CD4-positive, CD25-positive, alpha-beta regulatory T cell (primary cell): ENCODE data around the gene DLG2. TPM values are rescaled to one million over a fixed set of nuclear protein-coding genes. Genes with fewer than 3 reads are reported as not detected.
"Not testable (repeated sequence)": the region's sequence is repeated elsewhere in the genome, so short reads cannot be mapped to it uniquely, and the experiment has no call there.

Experiments used
- ATAC-seq, 2 donors: fragments of 150-1000 bp; cut with Tn5 transposase; one replicate each; pipeline ENCODE4 v1.10.0; 2021; ENCODE audit warnings: low read depth in 2 of 2, moderate number of reproducible peaks in 2 of 2, moderate library complexity in 1 of 2
- DNase-seq, 3 donors: peaks; one replicate each; pipeline versions ENCODE4 v3.0.0 to v3.0.0-alpha.2; 2012 to 2022; ENCODE audit warnings: mixed read lengths in 1 of 3
- H3K27ac ChIP-seq: one replicate; pipeline ENCODE4 v1.7.0; 2013; ENCODE audit warnings: mild to moderate bottlenecking, low read length; ENCODE audit not compliant: insufficient read depth, poor library complexity, severe bottlenecking
- H3K27me3 ChIP-seq: one replicate; pipeline ENCODE4 v1.7.0; 2013; ENCODE audit warnings: low read length; ENCODE audit not compliant: control insufficient read depth, insufficient read depth
- H3K36me3 ChIP-seq: one replicate; pipeline ENCODE4 v1.7.0; 2013; ENCODE audit warnings: mild to moderate bottlenecking, low read length, moderate library complexity; ENCODE audit not compliant: control insufficient read depth, insufficient read depth
- H3K4me1 ChIP-seq: 2 replicates; pipeline ENCODE4 v1.7.0; 2013; ENCODE audit warnings: mild to moderate bottlenecking, low read length; ENCODE audit not compliant: insufficient read depth, control insufficient read depth, poor library complexity, severe bottlenecking
- H3K4me3 ChIP-seq: one replicate; pipeline ENCODE4 v1.7.0; 2013; ENCODE audit warnings: low read depth, mild to moderate bottlenecking, low read length, moderate library complexity
- H3K9me3 ChIP-seq, 2 experiments: 1 replicate in 1 of 2; 2 replicates in 1 of 2; pipeline ENCODE4 v1.7.0; 2013; ENCODE audit warnings: low read length in 2 of 2, mild to moderate bottlenecking in 1 of 2, moderate library complexity in 1 of 2; ENCODE audit not compliant: control insufficient read depth in 2 of 2
- H3K27ac Mint-ChIP-seq, 3 donors: one replicate each; pipeline ENCODE4 v1.8.0; 2020 to 2022; ENCODE audit warnings: mild to moderate bottlenecking in 3 of 3, mixed read lengths in 3 of 3, moderate library complexity in 2 of 3
- H3K27me3 Mint-ChIP-seq: one replicate; pipeline ENCODE4 v1.8.0; 2022; ENCODE audit warnings: mild to moderate bottlenecking, mixed read lengths
- H3K36me3 Mint-ChIP-seq: one replicate; pipeline ENCODE4 v1.8.0; 2020; ENCODE audit warnings: mixed read lengths
- H3K4me1 Mint-ChIP-seq, 4 donors: one replicate each; pipeline ENCODE4 v1.8.0; 2020 to 2022; ENCODE audit warnings: mixed read lengths in 4 of 4, mild to moderate bottlenecking in 1 of 4
- H3K4me3 Mint-ChIP-seq, 4 donors: one replicate each; pipeline ENCODE4 v1.8.0; 2020 to 2022; ENCODE audit warnings: mild to moderate bottlenecking in 4 of 4, mixed read lengths in 4 of 4, moderate library complexity in 3 of 4
- H3K9me3 Mint-ChIP-seq, 7 donors: one replicate each; pipeline ENCODE4 v1.8.0; 2020 to 2022; ENCODE audit warnings: mixed read lengths in 7 of 7, mild to moderate bottlenecking in 3 of 7, moderate library complexity in 2 of 7
- polyA plus RNA-seq, 4 donors: library from polyadenylated mRNA; unstranded; fragments of 300-500 nt; fragmentation: Illumina TruSeq; gene quantifications; one replicate each; pipeline ENCODE4 v1.2.3, GENCODE V29; 2021
- total RNA-seq: library from RNA; stranded (reverse); gene quantifications from one replicate; pipeline ENCODE4 v1.2.3, GENCODE V29; 2022

Gene DLG2
- total and polyA plus RNA-seq, 5 donors from 2014 or later, result 0.26 to 2.0 (median 0.94) TPM

DNA sequence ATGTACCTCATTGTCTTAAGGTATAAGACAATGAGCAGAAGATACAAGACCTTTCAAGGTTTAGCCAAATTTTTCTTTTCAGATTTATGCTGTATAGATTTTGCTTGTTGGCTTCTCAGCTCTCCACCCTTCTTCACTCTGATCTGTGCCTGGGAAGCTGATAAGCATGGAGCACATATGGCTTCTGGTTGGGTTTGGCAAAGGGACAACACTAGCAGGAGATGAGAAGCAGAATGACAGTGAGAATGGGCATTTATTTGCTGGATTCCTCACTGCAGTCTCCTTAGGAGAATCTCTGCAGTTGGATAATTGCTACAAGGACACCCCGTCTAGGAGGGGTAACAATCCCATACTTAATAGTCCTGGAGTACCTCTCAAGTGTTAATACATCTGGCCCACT lies 1866.2 kb downstream of the DLG2 start:
- Mint-ChIP-seq H3K27ac (no peak overlapping the region), H3K36me3 (no peaks in the 10 kb centered on the region), H3K9me3 (peaks cover 0 to 7% (median 0%) of the 10 kb centered on the region in 7 donors), H3K27me3 (no peaks in the 10 kb centered on the region), H3K4me3 (no peak overlapping the region), H3K4me1 (no peaks in the 10 kb centered on the region)
- no peak for ATAC-seq
- H3K27me3 ChIP-seq, result no peaks in the 10 kb centered on the region
- no peak overlapping the region for H3K27ac ChIP-seq
- H3K4me1 ChIP-seq, result no peaks in the 10 kb centered on the region
- H3K9me3 ChIP-seq, result no peaks in the 10 kb centered on the region
- no peaks in the 10 kb centered on the region for H3K36me3 ChIP-seq
- DNase-seq, result no peak
- H3K4me3 ChIP-seq, result no peak overlapping the region

DNA sequence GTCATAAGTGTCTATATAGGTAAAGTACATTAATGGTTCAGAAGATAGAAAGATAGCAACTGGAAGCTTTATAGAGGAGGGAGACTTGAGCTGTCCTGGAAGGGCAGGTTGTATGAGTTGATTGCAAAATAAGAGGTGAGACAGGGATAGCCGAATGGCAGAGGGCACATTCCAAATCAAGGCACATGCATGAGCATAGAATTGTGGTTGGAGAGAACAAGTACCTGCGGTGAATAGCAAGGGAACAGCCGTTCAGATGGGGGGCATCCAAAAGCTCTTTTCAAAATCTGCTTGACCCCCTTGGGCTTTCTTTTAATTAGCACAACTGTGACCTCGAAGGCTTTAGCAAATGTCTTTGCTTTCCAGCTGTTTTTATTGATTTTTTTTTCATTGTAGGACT lies 1868.0 kb downstream of the DLG2 start:
- Mint-ChIP-seq H3K4me3 (no peak overlapping the region), H3K36me3 (no peaks in the 10 kb centered on the region), H3K27ac (no peak overlapping the region), H3K4me1 (no peaks in the 10 kb centered on the region), H3K9me3 (peaks cover 0 to 6% (median 0%) of the 10 kb centered on the region in 7 donors), H3K27me3 (no peaks in the 10 kb centered on the region)
- no peak for DNase-seq
- no peaks in the 10 kb centered on the region for H3K27me3 ChIP-seq
- no peaks in the 10 kb centered on the region for H3K9me3 ChIP-seq
- H3K4me3 ChIP-seq, result no peak overlapping the region
- no peaks in the 10 kb centered on the region for H3K4me1 ChIP-seq
- no peaks in the 10 kb centered on the region for H3K36me3 ChIP-seq
- ATAC-seq, result no peak
- H3K27ac ChIP-seq, result no peak overlapping the region

DNA sequence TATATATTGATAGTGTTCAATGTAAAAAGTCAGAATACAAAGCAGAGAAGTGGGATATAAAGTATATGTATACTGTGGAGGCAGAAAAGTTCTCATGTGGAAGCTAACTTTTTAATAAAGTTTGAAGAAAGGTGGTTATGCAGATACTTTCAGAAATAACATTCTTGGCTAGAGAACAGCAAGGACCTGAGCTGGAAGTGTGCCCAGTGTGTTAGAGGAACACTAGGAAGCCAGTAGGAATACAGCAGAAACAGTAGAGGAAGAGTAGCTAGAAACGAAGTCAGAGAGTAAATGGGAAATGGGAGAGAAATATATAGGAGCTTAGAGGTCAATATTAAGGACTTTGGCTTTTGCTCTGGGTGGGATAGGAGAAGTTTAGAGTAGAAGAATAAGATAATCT lies 1876.1 kb downstream of the DLG2 start:
- H3K36me3 Mint-ChIP-seq, result no peaks in the 10 kb centered on the region
- no peak for ATAC-seq
- Histone ChIP-seq H3K27ac (no peak overlapping the region), H3K27me3 (no peaks in the 10 kb centered on the region), H3K36me3 (no peaks in the 10 kb centered on the region), H3K4me3 (no peak overlapping the region), H3K9me3 (no peaks in the 10 kb centered on the region), H3K4me1 (no peaks in the 10 kb centered on the region)
- H3K27ac Mint-ChIP-seq, result no peak overlapping the region
- H3K9me3 Mint-ChIP-seq, result peaks cover 0 to 15% (median 0%) of the 10 kb centered on the region in 7 donors
- no peaks in the 10 kb centered on the region for H3K4me1 Mint-ChIP-seq
- H3K4me3 Mint-ChIP-seq, result no peak overlapping the region
- no peaks in the 10 kb centered on the region for H3K27me3 Mint-ChIP-seq
- no peak for DNase-seq

DNA sequence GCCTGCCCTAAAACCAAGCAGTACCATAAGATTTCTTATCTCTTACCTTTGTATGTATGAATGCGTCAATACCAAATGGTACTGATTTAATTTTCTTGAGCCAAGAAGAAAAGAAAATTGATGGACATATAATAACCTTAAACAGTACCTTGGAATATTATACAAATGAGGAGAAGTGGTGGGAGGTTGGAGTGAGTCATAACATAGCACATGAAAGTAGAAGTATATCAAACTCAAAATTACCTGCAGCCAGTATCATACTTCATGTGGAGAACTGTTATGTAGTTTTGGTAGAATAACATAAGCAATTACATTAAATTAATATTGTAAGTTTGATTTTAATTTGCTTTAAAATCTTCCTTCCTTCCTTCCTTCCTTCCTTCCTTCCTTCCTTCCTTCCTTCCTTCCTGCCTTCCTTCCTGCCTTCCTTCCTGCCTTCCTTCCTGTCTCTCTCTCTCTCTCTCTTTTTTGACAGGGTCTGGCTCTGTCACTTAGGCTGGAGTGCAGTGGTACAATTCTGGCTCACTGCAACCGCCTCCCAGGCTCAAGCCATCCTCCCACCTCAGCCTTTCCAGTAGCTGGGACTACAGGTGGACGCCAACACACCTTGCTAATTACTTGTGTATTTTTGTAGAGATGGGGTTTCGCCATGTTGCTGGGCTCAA lies 1880.1 kb downstream of the DLG2 start:
- H3K4me3 Mint-ChIP-seq, result no peak overlapping the region
- Histone ChIP-seq H3K27me3 (no peaks in the 10 kb centered on the region), H3K9me3 (no peaks in the 10 kb centered on the region), H3K4me3 (no peak overlapping the region), H3K27ac (no peak overlapping the region), H3K4me1 (no peaks in the 10 kb centered on the region), H3K36me3 (no peaks in the 10 kb centered on the region)
- no peak for ATAC-seq
- no peaks in the 10 kb centered on the region for H3K27me3 Mint-ChIP-seq
- peaks cover 0 to 16% (median 3%) of the 10 kb centered on the region in 7 donors for H3K9me3 Mint-ChIP-seq
- no peak for DNase-seq
- no peaks in the 10 kb centered on the region for H3K4me1 Mint-ChIP-seq
- no peak overlapping the region for H3K27ac Mint-ChIP-seq
- peaks cover 3% of the 10 kb centered on the region for H3K36me3 Mint-ChIP-seq

DNA sequence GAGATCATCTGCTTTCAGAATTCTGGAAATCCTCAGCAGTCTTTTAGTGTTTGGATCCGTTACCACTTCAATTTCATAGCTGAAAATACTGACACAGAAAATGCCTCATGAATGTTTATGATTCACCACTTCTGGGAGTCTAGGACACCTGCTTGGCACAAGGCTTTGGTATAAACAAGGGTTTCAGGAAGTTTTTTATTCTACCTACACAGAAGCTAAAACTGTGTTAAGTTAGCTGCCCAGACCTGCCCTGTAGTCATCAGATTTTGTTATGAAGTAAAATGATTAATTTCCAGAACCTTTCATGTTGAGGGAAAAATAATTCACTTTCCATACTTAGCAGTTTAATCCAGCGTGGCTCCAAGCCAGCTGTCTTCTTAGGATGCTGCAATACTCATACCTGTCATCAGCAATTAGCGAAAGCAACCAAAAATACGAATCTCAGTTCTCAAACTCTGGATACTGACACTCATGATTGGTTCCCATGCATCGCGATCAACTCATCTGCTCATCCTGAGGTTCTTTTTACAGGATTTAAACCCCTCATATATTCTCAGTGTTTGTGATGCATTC lies 1882.4 kb downstream of the DLG2 start:
- ATAC-seq (no peak), DNase-seq (no peak)
- Histone ChIP-seq H3K27ac (no peak overlapping the region), H3K4me3 (no peak overlapping the region), H3K27me3 (no peaks in the 10 kb centered on the region), H3K9me3 (no peaks in the 10 kb centered on the region), H3K36me3 (no peaks in the 10 kb centered on the region), H3K4me1 (no peaks in the 10 kb centered on the region)
- H3K4me3 Mint-ChIP-seq, result no peak overlapping the region
- peaks cover 0 to 16% (median 6%) of the 10 kb centered on the region in 7 donors for H3K9me3 Mint-ChIP-seq
- H3K27me3 Mint-ChIP-seq, result no peaks in the 10 kb centered on the region
- H3K27ac Mint-ChIP-seq, result no peak overlapping the region
- H3K36me3 Mint-ChIP-seq, result peaks cover 3% of the 10 kb centered on the region
- H3K4me1 Mint-ChIP-seq, result no peaks in the 10 kb centered on the region

DNA sequence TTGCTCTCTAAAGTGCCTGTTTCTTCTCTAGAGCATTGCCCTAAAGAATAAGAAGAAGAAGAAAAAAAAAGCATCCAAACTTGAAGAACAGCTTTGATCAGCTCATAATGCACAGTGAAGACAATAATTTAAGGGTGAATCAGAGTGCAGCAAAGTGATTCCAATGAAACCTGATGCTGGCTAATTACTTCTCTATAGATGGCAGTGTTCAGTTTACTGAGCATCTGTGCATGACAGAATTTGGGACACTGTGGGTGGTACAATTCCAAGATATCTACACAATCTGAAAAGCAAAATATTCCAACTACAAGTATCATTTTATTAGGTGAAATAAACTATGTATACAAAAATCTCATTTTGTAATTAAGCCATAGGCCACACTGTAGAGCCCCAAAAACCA lies 1890.5 kb downstream of the DLG2 start:
- Mint-ChIP-seq H3K4me3 (no peak overlapping the region), H3K36me3 (no peaks in the 10 kb centered on the region), H3K27ac (no peak overlapping the region), H3K9me3 (peaks cover 0 to 8% (median 0%) of the 10 kb centered on the region in 7 donors), H3K4me1 (no peaks in the 10 kb centered on the region), H3K27me3 (peaks cover 4% of the 10 kb centered on the region)
- Histone ChIP-seq H3K4me3 (no peak overlapping the region), H3K27me3 (no peaks in the 10 kb centered on the region), H3K9me3 (no peaks in the 10 kb centered on the region), H3K4me1 (no peaks in the 10 kb centered on the region), H3K27ac (no peak overlapping the region), H3K36me3 (no peaks in the 10 kb centered on the region)
- ATAC-seq, result no peak
- DNase-seq, result no peak

DNA sequence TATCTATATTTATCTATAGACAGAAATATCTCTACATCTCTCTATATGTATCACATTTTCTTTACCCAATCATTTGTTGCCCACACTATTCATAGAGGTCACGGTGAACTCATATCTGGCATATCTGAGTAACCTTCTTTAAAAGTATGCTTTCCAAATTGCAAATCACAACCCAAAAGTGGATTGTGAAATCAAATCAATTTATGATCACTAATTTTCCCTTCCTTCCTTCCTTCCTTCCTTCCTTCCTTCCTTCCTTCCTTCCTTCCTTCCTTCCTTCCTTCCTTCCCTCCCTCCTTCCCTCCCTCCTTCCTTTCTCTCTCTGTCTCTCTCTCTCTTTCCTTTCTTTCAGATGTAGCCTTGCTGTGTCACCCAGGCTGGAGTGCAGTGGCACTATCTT lies 1893.0 kb downstream of the DLG2 start:
- H3K36me3 Mint-ChIP-seq, result no peaks in the 10 kb centered on the region
- peaks cover 0 to 5% (median 0%) of the 10 kb centered on the region in 7 donors for H3K9me3 Mint-ChIP-seq
- no peaks in the 10 kb centered on the region for H3K4me1 Mint-ChIP-seq
- no peak for DNase-seq
- Histone ChIP-seq H3K27me3 (no peaks in the 10 kb centered on the region), H3K9me3 (no peaks in the 10 kb centered on the region), H3K27ac (no peak overlapping the region), H3K36me3 (no peaks in the 10 kb centered on the region), H3K4me1 (no peaks in the 10 kb centered on the region), H3K4me3 (no peak overlapping the region)
- H3K27ac Mint-ChIP-seq, result no peak overlapping the region
- peaks cover 4% of the 10 kb centered on the region for H3K27me3 Mint-ChIP-seq
- ATAC-seq, result no peak
- H3K4me3 Mint-ChIP-seq, result no peak overlapping the region

DNA sequence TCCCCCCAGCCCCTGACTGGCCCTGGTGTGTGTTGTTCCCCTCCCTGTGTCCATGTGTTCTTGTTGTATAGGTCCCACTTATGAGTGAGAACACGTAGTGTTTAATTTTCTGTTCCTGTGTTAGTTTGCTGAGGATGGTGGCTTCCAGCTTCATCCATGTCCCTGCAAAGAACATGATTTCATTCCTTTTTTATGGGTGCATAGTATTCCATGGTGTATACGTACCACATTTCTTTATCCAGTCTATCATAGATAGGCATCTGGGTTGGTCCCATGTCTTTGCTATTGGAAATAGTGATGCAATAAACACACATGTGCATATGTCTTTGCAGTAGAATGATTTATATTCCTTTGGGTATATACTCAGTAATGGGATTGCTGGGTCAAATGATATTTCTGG lies 1895.9 kb downstream of the DLG2 start:
- H3K4me1 ChIP-seq, H3K4me3 Mint-ChIP-seq, H3K27me3 ChIP-seq, H3K27ac ChIP-seq, H3K36me3 Mint-ChIP-seq, ATAC-seq, H3K27ac Mint-ChIP-seq, H3K9me3 ChIP-seq, DNase-seq, H3K36me3 ChIP-seq, H3K4me3 ChIP-seq, H3K4me1 Mint-ChIP-seq, H3K9me3 Mint-ChIP-seq: not testable (repeated sequence)
- peaks cover 11% of the 10 kb centered on the region for H3K27me3 Mint-ChIP-seq
